ENCODE measurements around the gene ZNF438.

The ZNF438 gene

DNA sequence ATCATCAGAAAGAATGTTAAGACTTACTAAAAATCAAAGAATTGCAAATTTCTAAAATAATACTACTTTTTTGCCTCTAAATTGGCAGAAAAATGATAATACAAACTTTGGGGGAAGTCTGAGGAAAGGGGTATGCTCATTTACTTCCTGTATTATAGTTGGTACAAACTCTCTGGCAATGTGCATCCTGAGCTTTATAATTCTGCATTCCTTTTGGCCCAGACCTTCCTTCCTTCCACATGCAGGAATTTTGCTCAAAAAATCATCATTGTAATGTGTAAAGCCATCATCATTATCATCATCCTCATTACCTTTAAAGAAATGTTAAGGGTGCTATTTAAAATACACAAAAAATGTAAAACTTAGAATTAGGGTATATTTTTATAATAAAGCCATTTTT lies 148.5 kb downstream of the ZNF438 start:
- no peak for TF ChIP-seq GATA3 (IDR thresholded peaks at IDR 0.05; ENCODE audit: low read depth, low read length)
- TF ChIP-seq GATA2 (IDR thresholded peaks at IDR 0.05; ENCODE audit: low read depth, low read length), result no peak

GRCh38 chr10:30882281-30882680 lies 149.4 kb downstream of the ZNF438 start:
- TF ChIP-seq GATA3 (IDR thresholded peaks at IDR 0.05; ENCODE audit: low read depth, low read length), result no peak

- TF ChIP-seq GATA2 (IDR thresholded peaks at IDR 0.05; ENCODE audit: low read depth, low read length) (no peak), GATA3 (IDR thresholded peaks at IDR 0.05; ENCODE audit: low read depth, low read length) (no peak)
These were observed 152.7 kb downstream of the ZNF438 start for GRCh38 chr10:30878920-30879319.

DNA sequence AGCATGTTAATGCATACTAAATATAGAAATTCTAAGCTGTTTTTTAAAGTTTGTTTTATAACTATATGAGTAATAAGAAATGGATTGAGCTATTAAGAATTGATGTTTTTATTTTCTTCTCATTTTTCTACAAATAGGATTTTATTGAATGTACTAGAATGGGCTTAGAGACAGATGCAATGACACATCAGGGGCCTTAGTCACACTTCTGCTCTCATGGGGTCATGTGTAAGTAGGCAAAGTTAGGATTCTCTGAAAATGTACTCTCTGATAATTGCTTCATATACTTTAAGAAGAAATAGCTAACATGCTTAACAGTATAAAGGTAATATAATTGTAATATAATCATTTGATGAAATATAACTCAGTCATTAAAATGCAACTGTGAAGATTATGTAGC lies 154.6 kb downstream of the ZNF438 start:
- TF ChIP-seq GATA3 (IDR thresholded peaks at IDR 0.05; ENCODE audit: low read depth, low read length) (no peak), GATA2 (IDR thresholded peaks at IDR 0.05; ENCODE audit: low read depth, low read length) (no peak)

- no peak for TF ChIP-seq GATA2 (IDR thresholded peaks at IDR 0.05; ENCODE audit: low read depth, low read length)
- no peak for TF ChIP-seq GATA3 (IDR thresholded peaks at IDR 0.05; ENCODE audit: low read depth, low read length)
These were observed 158.3 kb downstream of the ZNF438 start for GRCh38 chr10:30873411-30873810.

DNA sequence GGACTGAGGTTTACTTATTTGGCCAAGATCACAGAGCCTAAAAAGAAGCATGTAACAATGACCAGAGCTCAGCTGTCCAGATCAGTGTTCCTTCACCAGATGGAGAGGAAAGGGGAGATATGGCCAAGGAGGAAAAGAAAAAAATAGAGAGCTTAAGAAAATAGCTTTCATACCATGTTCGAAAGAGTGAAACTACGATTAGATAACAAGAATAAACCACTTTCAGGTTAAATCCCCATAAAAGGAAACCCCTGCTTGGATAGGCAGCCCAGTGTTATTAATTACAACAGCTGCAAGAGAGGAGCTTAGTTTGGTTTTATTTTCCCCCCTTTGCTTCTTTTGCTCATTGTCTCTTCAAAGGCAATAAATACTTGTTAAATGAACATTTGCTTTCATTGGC lies 160.8 kb downstream of the ZNF438 start:
- no peak for TF ChIP-seq GATA2 (IDR thresholded peaks at IDR 0.05; ENCODE audit: low read depth, low read length)
- no peak for TF ChIP-seq GATA3 (IDR thresholded peaks at IDR 0.05; ENCODE audit: low read depth, low read length)

GRCh38 chr10:30869566-30869965 lies 162.1 kb downstream of the ZNF438 start:
- TF ChIP-seq GATA2 (IDR thresholded peaks at IDR 0.05; ENCODE audit: low read depth, low read length) (no peak), GATA3 (IDR thresholded peaks at IDR 0.05; ENCODE audit: low read depth, low read length) (no peak)

GRCh38 chr10:30868611-30869010 lies 163.1 kb downstream of the ZNF438 start:
- TF ChIP-seq GATA2 (IDR thresholded peaks at IDR 0.05; ENCODE audit: low read depth, low read length), result no peak
- TF ChIP-seq GATA3 (IDR thresholded peaks at IDR 0.05; ENCODE audit: low read depth, low read length), result no peak

- TF ChIP-seq GATA3 (IDR thresholded peaks at IDR 0.05; ENCODE audit: low read depth, low read length) (no peak), GATA2 (IDR thresholded peaks at IDR 0.05; ENCODE audit: low read depth, low read length) (no peak)
These were observed 164.8 kb downstream of the ZNF438 start for GRCh38 chr10:30866896-30867295.

DNA sequence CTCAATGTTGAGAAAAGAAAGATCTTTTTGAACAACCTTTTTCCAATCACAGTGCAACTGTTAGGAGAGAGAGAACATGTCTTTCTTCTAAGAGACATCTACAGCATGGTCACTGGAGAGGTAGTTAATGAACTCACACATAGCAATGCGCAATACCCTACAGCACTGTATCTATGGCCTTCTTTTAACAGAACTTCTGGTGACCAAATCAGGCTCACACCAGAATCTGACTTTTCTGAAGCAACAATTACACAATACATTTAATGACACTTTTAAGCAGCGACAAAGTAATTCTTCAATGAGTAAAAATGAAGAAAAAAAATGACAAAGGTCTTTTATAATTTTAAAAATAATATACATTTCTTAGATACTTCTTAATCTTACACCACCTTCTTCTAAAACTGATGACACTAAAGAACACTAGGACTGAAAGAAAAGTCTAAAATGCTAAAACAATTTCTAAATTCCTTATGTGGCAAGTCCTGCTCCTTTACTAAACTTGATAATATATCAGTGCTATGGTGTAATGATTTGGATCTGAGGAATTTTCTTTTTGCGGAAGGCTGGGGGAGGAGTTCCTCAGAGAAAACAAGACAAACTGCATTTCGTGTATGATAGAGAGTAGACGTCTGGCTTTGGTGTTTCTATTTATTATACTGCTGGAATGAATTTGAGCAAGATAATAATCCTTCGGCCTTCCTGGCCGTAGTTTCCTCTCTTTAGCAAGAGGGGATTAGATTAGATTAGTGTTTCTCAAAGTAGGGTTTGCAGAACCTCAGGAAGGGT lies 166.3 kb downstream of the ZNF438 start:
- TF ChIP-seq GATA3 (IDR thresholded peaks at IDR 0.05; ENCODE audit: low read depth, low read length) (no peak), GATA2 (IDR thresholded peaks at IDR 0.05; ENCODE audit: low read depth, low read length) (no peak)

- no peak for TF ChIP-seq GATA3 (IDR thresholded peaks at IDR 0.05; ENCODE audit: low read depth, low read length)
- TF ChIP-seq GATA2 (IDR thresholded peaks at IDR 0.05; ENCODE audit: low read depth, low read length), result no peak
These were observed 168.0 kb downstream of the ZNF438 start for GRCh38 chr10:30863516-30864210.

GRCh38 chr10:30862486-30862885 lies 169.2 kb downstream of the ZNF438 start:
- TF ChIP-seq GATA2 (IDR thresholded peaks at IDR 0.05; ENCODE audit: low read depth, low read length) (no peak), GATA3 (IDR thresholded peaks at IDR 0.05; ENCODE audit: low read depth, low read length) (no peak)

DNA sequence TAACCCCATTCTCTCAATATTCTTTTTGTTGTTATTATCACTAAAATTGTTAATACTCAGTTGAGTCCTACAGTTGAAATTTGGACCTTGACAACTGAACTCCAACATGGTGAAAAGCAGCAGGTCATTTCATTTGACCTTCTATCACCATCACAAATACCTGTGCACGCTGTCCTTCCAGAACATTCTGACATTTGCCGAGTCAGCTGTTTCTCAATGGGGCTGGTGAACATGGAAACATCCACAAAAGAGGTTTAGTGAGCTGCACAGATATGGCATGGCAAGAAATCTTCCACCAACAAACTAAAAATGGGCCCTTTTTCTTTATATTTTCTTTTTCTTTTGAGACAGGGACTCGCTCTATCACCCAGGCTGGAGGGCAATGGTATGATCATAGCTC lies 169.7 kb downstream of the ZNF438 start:
- TF ChIP-seq GATA3 (IDR thresholded peaks at IDR 0.05; ENCODE audit: low read depth, low read length) (no peak), GATA2 (IDR thresholded peaks at IDR 0.05; ENCODE audit: low read depth, low read length) (no peak)

GRCh38 chr10:30861221-30861620 lies 170.4 kb downstream of the ZNF438 start:
- TF ChIP-seq GATA2 (IDR thresholded peaks at IDR 0.05; ENCODE audit: low read depth, low read length) (no peak), GATA3 (IDR thresholded peaks at IDR 0.05; ENCODE audit: low read depth, low read length) (no peak)

DNA sequence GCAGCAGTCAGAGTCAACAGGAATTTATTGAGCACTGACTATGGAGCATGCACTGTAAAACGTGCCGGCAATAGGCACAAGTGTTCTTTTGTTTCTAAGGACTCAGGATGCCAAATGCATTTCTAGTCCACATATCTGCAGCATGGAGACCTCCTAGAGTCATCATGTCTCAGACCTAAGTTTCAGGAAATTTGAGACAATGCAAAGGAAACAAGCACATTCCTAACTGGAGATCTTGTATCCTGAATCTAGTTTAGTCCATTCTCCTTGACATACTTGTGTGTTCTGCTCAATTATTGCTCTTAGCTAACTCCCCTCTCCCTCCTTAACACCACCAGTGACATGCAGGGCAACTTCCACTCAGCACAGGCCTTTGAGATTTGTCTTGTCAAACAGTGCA lies 173.2 kb downstream of the ZNF438 start:
- TF ChIP-seq GATA3 (IDR thresholded peaks at IDR 0.05; ENCODE audit: low read depth, low read length) (no peak), GATA2 (IDR thresholded peaks at IDR 0.05; ENCODE audit: low read depth, low read length) (no peak)

Data from SH-SY5Y (cell line).